Brain microvascular endothelial cell (primary cell): ENCODE data around the gene TSTD2.
A peak's percentile ranks its signal among the peaks of the same experiment; 100 is the strongest.

Experiments
- DNase-seq: peaks from one replicate; pipeline ENCODE4 v3.0.0-alpha.2; 2020
- H3K27ac ChIP-seq: fragments of 250-450 bp; sonication (Bioruptor Pico); 2 replicates; pipeline ENCODE4 v1.5.1; 2020; ENCODE audit warnings: mild to moderate bottlenecking, moderate library complexity
- H3K27me3 ChIP-seq: fragments of 250-450 bp; sonication (Bioruptor Pico); replicated peaks from 2 replicates; pipeline ENCODE4 v1.5.1; 2020; ENCODE audit warnings: mild to moderate bottlenecking
- H3K36me3 ChIP-seq: fragments of 250-450 bp; sonication (Bioruptor Pico); replicated peaks from 2 replicates; pipeline ENCODE4 v1.5.1; 2020; ENCODE audit warnings: mild to moderate bottlenecking
- H3K4me3 ChIP-seq: 2 replicates; pipeline ENCODE4 v1.5.1; 2011; ENCODE audit warnings: low read depth, mild to moderate bottlenecking, control low read depth, low read length, moderate library complexity
- in situ Hi-C: cut with HindIII; loops from 2 replicates; pipeline ENCODE4 v1.10.0; 2017; ENCODE audit warnings: low sequenced_read_pairs, low pct_ligation_motif_present
- TF ChIP-seq, protein P1 (sequence below): IDR thresholded peaks from 2 replicates; pipeline ENCODE4 v1.5.1; 2011; ENCODE audit warnings: low read depth, mild to moderate bottlenecking, moderate library complexity, low read length, control low read depth, inconsistent platforms; ENCODE audit errors: missing control alignments

The TSTD2 gene

DNA sequence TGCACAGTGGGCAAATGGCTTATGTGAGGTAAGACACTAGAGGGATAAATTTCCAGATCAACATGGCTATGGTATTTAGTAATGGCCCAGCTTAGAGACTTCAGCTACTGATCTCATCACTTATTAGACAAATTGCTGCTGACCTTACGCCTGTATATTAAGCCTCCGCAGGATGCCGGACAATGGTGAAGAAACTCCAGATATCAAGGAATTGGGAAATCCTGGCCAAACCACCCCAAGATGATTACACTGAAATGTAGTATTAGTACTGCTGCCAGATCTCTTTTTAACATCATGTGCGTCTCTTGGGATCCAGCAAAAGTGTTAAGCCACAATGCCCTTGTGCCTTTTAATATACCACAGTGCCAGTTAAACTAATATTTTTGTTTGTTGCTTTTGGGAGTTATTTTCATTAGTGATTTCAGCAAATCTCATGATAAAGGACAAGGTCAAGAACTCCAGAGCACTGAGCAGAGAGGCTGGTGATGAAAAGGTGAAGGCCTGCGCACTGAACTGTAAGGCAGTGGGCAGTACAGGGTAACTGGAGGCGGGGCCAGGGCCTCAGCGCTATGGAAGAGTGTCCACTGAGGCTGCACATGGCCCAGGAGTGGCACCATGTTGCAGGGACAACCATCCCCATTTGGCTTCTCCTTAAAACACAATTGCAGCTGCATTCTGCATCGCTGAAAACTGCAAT is 32.5 kb downstream of the TSTD2 start:
- DNase-seq: no peak
- peaks cover 37% of the 10 kb centered on the region for H3K36me3 ChIP-seq
- no peak overlapping the region for H3K27ac ChIP-seq
- TF ChIP-seq, protein P1, sequence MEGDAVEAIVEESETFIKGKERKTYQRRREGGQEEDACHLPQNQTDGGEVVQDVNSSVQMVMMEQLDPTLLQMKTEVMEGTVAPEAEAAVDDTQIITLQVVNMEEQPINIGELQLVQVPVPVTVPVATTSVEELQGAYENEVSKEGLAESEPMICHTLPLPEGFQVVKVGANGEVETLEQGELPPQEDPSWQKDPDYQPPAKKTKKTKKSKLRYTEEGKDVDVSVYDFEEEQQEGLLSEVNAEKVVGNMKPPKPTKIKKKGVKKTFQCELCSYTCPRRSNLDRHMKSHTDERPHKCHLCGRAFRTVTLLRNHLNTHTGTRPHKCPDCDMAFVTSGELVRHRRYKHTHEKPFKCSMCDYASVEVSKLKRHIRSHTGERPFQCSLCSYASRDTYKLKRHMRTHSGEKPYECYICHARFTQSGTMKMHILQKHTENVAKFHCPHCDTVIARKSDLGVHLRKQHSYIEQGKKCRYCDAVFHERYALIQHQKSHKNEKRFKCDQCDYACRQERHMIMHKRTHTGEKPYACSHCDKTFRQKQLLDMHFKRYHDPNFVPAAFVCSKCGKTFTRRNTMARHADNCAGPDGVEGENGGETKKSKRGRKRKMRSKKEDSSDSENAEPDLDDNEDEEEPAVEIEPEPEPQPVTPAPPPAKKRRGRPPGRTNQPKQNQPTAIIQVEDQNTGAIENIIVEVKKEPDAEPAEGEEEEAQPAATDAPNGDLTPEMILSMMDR: no peak
- in situ Hi-C loops: no loop called here
- no peaks in the 10 kb centered on the region for H3K27me3 ChIP-seq
- H3K4me3 ChIP-seq: no peak overlapping the region

DNA sequence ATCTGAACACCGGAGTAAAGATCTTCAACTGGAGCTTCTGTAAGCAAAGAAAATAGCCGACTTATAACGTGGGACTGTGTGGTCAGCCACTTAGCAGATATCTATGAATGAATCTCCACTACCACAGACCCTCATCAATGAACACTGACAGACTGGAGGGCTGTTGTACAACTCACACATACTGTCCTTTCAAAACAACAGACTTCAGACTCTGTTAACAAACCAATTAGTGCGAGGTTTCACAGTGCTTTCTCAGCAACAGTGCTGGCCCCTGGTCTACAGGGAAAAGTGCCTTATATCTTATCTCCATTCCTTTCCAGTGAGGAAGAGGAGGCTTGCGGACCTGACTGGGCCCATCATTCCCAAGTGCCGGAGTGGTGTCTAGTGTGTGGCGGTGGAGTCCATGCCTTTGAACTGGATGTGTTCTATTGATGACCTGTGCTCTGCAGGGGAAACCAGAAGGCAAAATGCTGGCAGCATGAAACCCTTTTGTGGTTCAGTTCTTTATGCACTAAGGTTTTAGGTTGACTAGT is 33.8 kb downstream of the TSTD2 start:
- Histone ChIP-seq H3K27ac (no peak overlapping the region), H3K4me3 (no peak overlapping the region), H3K27me3 (no peaks in the 10 kb centered on the region), H3K36me3 (peaks cover 24% of the 10 kb centered on the region)
- in situ Hi-C loops: no loop called here
- TF ChIP-seq, protein P1: no peak
- no peak for DNase-seq

DNA sequence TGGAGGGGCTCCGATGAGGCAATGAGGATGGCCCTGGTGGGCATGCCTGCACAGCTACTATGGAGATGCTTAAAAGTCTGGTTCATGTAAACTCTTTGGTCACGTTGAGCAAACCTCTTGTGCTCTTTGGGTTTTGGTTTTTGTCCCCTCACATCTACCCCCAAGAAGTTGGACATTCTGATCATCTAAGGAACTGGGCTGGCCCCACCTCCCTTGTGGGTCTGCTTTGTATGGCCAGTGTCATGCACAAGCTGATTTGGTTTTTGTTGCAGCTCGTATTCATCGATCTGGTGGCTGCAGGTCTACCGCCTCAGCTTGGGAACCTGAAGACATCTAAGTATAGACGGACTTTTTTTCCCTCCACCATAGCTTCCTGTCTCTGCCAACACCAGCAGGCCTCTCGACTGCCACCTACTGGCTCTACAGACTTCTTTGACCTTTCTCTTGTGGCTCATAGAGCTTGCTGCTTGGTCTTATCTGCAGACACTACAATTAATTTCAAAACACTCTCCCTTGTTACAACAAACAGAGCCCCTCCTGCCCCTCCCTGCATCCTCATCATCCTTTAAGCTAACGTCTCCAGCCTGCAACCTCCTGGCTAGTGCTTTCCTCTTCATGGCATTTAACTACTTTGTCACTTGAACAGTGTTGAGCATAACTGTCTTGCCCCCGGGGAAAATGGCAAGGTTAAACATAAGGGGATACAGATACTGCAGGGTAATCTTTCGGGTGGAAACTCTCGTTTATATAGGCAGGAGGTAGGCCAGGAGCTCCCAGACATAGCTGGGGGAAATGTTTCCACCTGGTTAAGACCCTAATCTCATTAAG is 34.5 kb downstream of the TSTD2 start:
- in situ Hi-C loops: no loop called here
- H3K27ac ChIP-seq: no peak overlapping the region
- H3K4me3 ChIP-seq: no peak overlapping the region
- TF ChIP-seq, protein P1: peak; percentile 95
- H3K27me3 ChIP-seq: no peaks in the 10 kb centered on the region
- H3K36me3 ChIP-seq: peaks cover 20% of the 10 kb centered on the region
- peak; percentile 81 for DNase-seq

- in situ Hi-C loops: no loop called here
- Histone ChIP-seq H3K27me3 (no peaks in the 10 kb centered on the region), H3K4me3 (no peak overlapping the region), H3K27ac (no peak overlapping the region), H3K36me3 (peaks cover 10% of the 10 kb centered on the region)
- TF ChIP-seq, protein P1: no peak
- DNase-seq: no peak
Measured at GRCh38 chr9:97596906-97597305, 36.3 kb downstream of the TSTD2 start.

DNA sequence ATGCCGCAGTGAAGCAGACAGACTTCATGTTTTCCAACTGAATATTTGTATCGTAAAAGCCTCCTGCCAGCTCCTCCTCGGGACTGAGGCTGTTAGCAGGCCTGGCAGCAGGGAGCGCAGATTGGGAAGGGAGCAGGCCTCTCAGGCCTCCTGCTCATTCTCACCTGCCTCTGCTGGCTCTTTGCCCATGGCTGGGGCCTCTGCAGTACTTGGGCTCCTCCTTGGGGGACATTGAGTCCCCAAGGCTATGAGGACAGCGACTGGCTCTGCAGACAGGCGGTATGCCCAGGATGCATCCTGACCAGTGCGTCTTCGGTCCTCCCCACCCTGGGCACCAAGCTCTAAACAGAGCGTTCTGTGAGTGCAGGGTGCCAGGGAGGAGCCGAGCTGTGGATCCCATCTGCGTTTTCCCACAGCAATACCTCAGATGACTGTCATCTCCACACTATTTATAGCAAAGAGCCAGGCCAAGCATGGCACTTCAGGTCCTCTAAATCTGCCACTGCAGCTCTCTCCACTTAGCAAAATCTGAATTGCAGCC is 38.7 kb downstream of the TSTD2 start:
- DNase-seq: no peak
- H3K27ac ChIP-seq: no peak overlapping the region
- in situ Hi-C loops: no loop called here

More for the DNA sequence above, 38.7 kb downstream of the TSTD2 start:
- no peak overlapping the region for H3K4me3 ChIP-seq
- no peaks in the 10 kb centered on the region for H3K27me3 ChIP-seq
- H3K36me3 ChIP-seq: no peaks in the 10 kb centered on the region
- TF ChIP-seq, protein P1: no peak
